Neuron (in vitro differentiated cells): ENCODE measurements around the gene GDF15.

Source experiments
- H2AFZ ChIP-seq: one replicate; pipeline ENCODE4 v1.6.1; 2013; ENCODE audit warnings: low read depth, mild to moderate bottlenecking, inconsistent platforms, low read length, moderate library complexity
- H3K27me3 ChIP-seq: one replicate; pipeline ENCODE4 v1.6.1; 2013; ENCODE audit warnings: low read length; ENCODE audit not compliant: insufficient read depth
- H3K36me3 ChIP-seq: one replicate; pipeline ENCODE4 v1.6.1; 2013; ENCODE audit warnings: low read length; ENCODE audit not compliant: insufficient read depth
- H3K4me1 ChIP-seq: one replicate; pipeline ENCODE4 v1.6.1; 2013; ENCODE audit warnings: low read length; ENCODE audit not compliant: insufficient read depth
- H3K4me3 ChIP-seq: 2 replicates; pipeline ENCODE4 v1.5.1; 2013; ENCODE audit warnings: mild to moderate bottlenecking, low read length, moderate library complexity
- H3K9me3 ChIP-seq: one replicate; pipeline ENCODE4 v1.6.1; 2013; ENCODE audit warnings: low read length

GDF15 gene

DNA sequence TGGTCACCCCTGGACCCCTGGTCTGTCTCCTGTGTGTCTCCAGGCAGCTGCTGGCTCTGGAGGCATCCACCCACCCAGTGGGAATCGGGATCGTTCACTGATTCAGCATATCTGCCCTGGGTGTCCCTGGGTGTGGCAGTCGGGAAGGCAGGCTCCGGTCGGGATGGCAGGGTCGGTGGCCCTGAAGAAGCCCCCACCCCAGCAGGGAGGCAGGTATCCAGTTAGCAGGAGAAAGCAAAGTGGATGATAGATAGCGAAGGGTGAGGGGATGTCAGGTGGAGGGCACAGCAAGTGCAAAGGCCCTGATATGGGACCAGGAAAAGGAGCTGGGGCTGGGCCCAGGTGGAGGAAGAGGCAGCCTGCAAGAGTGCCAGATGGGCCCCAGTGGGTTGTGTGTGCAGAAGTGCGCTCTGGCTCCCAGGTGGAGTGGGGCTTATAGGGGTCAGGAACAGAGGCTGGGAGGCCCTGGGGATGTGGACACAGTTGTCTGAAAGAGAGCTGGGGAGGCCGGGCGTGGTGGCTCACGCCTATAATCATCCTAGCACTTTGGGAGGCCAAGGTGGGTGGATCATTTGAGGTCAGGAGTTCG, 35.5 kb downstream of the GDF15 start:
- Histone ChIP-seq H3K9me3 (no peaks in the 10 kb centered on the region), H3K4me3 (no peak overlapping the region), H3K36me3 (no peaks in the 10 kb centered on the region), H3K4me1 (peaks cover 48% of the 10 kb centered on the region), H3K27me3 (no peaks in the 10 kb centered on the region), H2AFZ (no peak overlapping the region)

DNA sequence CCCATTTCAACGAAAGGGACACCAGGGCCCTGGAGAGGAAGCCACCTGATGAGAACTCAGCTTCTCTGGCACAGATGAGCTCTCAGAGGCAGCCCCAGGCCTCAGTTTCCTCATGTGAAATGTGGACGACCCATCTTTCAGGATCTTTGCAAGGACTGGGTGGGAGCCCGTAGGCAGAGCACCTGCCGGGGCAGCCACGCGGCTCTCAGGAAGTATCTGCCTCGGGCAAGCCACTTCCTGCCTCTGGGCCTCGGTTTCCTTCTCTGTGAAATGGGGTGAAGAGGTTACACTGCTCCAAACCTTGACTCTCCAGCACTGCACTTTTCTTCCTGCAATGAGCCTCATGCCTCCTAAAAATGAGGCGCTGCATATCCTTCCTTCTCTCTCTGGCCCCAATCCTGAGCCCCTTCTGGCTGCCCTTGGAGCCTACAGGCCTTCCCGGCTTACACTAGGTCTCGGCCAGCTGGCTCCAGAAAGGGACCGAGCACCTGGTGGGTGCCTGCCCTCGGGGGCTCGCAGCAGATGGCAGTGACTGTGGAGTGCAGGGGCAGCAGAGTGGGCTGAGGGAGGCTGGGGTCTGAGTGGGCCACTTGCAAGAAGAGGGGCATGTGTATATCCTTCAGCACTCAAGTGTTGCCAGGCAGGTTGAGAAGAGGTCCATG, 36.7 kb downstream of the GDF15 start:
- Histone ChIP-seq H3K36me3 (no peaks in the 10 kb centered on the region), H3K4me1 (peaks cover 43% of the 10 kb centered on the region), H3K4me3 (no peak overlapping the region), H3K9me3 (no peaks in the 10 kb centered on the region), H2AFZ (no peak overlapping the region), H3K27me3 (no peaks in the 10 kb centered on the region)

DNA sequence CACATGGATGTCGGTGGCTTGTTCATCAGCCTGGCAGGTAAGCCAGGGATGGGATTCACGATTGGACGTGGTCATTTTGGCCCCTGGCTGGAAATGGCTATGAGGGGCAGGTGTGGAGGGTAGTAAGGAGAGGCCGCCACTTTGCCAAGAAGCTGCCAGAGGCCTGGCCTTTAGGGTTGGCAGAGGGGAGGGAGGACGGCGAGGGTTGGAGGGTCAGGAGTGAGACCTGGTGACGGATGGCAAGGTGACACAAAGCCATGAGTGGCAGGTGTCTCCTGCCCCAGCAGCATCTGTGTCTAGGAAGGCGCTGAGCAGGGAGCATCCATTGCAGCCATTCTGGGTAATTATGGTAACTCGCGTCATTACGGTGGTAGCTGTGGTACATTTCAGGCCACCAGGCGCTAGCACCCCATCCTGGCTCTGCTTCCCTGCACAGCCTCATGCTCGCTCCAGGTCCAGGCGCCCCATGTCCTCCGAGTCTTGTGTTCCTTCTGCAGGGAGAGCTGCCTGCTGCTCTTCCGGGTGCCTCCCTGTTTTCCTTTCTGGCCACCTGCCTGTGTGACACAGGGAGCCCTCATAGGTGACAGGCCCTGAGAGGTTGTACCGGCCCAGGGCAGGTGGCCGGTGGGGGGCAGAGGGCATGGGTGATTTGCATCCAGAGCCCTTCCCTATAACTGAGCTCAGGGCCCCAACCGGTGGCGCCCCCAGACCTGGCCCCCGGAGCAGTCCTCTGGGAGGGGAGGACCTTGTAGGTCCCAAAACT, 37.5 kb downstream of the GDF15 start:
- Histone ChIP-seq H3K4me1 (peaks cover 43% of the 10 kb centered on the region), H3K9me3 (no peaks in the 10 kb centered on the region), H3K4me3 (no peak overlapping the region)

DNA sequence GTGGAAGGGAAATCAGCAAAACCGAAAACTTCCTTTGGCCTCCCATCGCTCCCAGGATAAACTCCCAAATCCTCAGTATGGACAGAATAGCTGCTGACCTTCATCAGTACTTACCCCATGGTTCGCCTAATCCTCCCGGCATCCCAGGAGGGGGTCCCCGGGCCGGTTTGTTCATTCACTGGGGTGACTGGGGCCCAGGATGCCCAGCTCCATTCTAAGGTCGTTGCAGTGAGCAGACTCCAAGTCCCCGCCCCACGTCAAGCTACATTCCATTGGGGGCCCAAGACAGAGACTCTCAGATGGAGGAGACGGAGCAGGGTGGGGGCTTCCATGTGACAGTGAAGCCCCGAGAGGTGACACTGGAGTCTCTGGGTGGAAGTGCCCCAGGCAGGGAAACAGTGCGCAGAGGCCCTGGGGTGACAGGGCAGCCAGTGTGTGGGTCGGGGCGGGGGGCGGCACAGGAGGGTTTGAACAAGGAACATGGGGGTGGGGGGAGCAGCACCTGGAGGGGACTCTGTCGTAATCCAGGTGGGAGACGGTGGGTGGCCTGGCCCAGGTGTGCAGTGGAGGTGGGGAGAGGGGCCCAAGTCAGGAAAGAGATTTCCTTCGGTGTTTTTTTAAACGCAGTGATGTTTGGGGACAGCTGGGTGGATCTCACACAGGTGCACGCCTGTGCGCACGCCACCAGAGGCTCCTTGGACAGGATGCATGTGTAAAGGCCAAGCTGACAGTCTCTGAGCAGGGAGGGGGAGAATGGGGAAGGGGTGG, 38.3 kb downstream of the GDF15 start:
- Histone ChIP-seq H2AFZ (no peak overlapping the region), H3K27me3 (no peaks in the 10 kb centered on the region), H3K4me1 (peaks cover 41% of the 10 kb centered on the region), H3K9me3 (no peaks in the 10 kb centered on the region), H3K4me3 (no peak overlapping the region), H3K36me3 (no peaks in the 10 kb centered on the region)

More for the DNA sequence above, 37.5 kb downstream of the GDF15 start:
- Histone ChIP-seq H3K27me3 (no peaks in the 10 kb centered on the region), H3K36me3 (no peaks in the 10 kb centered on the region), H2AFZ (no peak overlapping the region)

DNA sequence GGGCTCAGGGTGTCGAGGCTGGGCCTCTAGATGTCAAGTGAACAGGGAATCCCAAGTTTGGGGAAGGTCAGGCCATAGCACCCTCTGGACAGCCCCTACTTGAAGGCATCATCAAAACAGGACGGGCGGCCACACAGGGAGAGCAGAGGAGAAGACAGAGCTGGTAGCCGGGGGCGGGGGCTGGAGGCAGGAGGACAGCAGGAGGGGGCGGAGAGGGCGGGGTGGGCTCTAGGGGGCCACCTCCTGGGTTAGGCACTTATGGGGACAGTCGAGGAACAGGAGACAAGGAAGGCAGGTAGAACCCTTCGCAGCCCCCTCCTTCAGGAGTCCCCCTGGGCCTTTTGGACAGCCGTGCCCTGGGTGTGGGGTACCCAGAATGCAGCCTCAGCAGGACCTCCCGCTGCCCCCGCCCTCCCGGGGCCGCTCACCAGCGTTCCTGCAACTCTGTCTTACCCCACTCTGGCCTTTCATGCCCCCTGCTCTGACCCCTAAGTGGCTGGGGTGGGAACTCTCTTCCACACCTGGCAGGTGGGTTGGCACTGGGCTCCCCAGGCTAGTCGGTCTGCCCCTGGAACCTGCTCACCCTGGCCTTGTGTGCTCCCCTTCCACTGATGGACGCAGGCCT, 39.0 kb downstream of the GDF15 start:
- no peak overlapping the region for H3K4me3 ChIP-seq
- no peak overlapping the region for H2AFZ ChIP-seq
- H3K9me3 ChIP-seq, result no peaks in the 10 kb centered on the region
- H3K4me1 ChIP-seq, result peaks cover 48% of the 10 kb centered on the region
- H3K27me3 ChIP-seq, result no peaks in the 10 kb centered on the region
- H3K36me3 ChIP-seq, result no peaks in the 10 kb centered on the region

DNA sequence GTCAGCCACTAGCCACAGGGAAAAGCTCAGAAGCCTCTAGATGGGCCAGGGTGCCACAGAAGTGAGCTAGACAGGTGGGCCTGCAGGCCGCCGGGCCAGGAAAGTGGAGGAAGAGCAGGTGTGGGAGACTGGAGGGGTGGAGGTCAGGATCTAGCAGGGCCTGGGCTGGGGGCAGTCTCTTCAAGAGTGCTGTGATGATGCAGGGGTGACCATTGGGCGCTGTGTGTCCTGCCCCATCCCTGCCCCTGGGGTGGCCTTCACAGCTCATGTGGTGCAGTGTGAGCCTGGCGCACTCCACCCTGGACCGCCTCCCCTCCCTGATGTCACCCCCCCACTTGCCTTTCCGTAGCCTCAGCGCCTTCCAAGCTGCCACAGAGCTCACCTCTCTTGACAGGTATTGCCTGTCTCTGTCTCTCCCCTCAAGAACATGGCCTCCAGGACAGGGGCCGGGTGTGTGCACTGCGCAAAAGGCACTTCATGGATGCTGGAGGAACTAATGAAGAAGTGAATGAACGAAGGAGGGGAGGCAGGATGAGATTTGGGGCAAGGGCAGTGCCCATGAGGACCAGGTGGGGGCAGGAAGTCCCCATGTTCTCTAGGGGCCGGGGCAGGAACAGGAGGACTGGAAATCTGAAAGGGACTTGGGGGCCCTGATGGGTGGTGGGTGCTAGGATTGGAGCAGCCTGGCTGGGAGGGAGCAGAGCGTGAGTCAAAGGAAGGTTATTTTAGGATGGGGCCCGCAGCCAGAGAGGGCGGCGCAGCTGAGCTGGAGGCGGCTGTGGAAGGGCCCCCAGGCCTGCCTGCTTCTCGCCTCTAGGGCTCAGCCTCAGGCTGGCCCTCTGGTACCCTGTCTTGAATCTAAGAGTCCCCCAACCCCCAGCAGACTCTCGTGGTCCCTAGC, 39.8 kb downstream of the GDF15 start:
- no peak overlapping the region for H3K4me3 ChIP-seq
- H3K36me3 ChIP-seq, result no peaks in the 10 kb centered on the region
- no peak overlapping the region for H2AFZ ChIP-seq
- no peaks in the 10 kb centered on the region for H3K9me3 ChIP-seq
- H3K27me3 ChIP-seq, result no peaks in the 10 kb centered on the region
- peaks cover 49% of the 10 kb centered on the region for H3K4me1 ChIP-seq

DNA sequence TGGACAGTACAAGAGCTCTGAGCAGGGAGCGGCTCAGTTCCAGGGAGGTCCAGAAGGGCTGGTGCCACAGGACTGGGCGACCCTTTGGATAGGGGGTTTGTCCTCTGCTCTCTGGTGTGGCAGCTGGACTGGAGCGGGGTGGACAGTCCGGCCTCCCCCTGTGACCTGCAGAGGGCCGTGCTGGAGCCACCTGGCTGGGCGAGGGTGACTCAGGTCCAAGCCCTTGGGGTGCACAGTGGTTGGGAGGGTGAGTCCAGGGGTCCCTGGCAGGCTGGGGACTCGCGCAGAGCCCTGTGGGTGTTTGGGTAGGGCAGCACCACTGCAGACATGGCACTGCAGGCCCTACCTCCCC, 40.4 kb downstream of the GDF15 start:
- no peaks in the 10 kb centered on the region for H3K9me3 ChIP-seq
- H3K4me1 ChIP-seq, result peaks cover 50% of the 10 kb centered on the region
- H3K36me3 ChIP-seq, result no peaks in the 10 kb centered on the region
- no peaks in the 10 kb centered on the region for H3K27me3 ChIP-seq
- no peak overlapping the region for H3K4me3 ChIP-seq
- no peak overlapping the region for H2AFZ ChIP-seq

DNA sequence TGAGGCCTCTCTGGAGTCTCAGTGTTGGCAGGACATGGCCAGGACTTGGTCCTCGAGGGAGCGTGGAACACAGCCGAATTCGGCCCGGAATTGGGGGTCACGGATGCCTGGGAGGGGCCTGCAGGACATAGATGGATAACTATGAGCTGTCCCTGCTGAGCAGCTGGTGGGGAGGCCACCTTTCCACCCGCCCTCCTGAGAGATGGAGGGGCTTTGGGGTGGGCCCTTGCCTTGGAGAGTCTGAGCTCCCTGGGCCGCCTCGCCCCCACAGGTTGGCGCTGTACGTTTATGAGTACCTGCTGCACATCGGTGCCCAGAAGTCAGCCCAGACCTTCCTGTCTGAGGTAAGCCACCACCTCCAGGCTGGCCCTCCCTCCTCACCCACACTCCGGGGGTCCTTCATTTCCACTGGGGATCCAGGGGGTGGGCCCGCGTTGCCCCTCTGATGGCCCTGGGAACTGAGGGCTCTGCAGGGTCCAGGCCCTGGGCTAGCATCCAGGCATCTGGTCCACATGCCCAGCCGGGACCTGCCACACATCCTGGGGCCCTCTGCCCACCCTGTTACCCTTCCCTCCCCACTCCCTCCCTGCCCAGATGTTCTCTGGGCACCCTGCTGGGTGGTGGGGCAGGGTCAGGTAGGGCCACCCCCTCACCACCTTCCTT, 41.3 kb downstream of the GDF15 start:
- Histone ChIP-seq H3K36me3 (no peaks in the 10 kb centered on the region), H3K4me3 (no peak overlapping the region), H3K27me3 (no peaks in the 10 kb centered on the region), H2AFZ (no peak overlapping the region), H3K4me1 (peaks cover 50% of the 10 kb centered on the region), H3K9me3 (no peaks in the 10 kb centered on the region)

DNA sequence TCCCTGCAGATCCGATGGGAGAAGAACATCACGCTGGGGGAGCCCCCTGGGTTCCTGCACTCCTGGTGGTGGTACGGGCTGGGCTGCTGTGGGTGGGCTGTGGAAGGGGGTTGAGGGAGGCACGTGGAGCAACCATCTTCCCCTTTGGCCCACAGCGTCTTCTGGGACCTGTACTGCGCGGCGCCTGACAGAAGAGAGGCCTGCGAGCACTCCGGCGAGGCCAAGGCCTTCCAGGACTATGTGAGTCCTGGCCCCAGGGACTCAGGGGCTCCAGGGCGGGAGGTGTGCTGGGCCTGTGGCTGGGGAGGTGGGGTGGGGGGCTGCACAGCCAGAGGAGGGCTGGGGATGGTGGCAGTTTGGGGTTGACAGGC, 41.8 kb downstream of the GDF15 start:
- Histone ChIP-seq H3K4me1 (peaks cover 50% of the 10 kb centered on the region), H3K27me3 (no peaks in the 10 kb centered on the region), H3K9me3 (no peaks in the 10 kb centered on the region), H3K36me3 (no peaks in the 10 kb centered on the region), H2AFZ (no peak overlapping the region), H3K4me3 (no peak overlapping the region)

DNA sequence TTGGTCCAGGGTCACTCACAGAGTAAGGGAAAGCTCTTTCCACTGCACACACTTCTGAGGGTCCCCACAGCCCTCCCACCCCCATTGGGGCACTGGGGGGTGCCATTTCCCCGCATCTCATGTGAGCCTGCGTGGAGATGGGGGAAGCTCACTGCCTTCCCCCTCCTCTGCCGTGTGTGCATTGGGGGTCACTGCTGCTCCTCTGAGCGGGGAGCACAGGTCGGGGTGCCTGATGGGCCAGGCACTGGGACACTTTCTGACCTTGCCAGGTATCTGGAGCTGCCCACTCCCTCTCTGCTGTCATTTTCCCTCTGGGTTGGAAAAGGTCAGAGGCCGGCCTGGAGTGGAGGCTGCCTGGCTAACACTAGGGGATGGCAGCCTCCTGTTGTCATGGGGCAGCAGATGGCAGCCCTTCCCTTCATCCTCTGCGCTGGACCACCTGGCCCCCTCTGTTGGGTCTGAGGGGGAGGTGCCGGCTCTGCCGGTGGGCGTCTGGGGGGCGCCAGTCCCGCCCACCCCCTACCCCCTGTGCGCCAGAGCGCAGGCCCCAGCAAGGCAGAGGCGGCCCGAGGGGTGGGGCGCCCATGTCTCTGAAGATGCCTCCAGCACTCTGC, 42.3 kb downstream of the GDF15 start:
- Histone ChIP-seq H3K4me3 (peak overlapping the region; percentile 30), H2AFZ (no peak overlapping the region), H3K9me3 (peaks cover 2% of the 10 kb centered on the region), H3K36me3 (no peaks in the 10 kb centered on the region), H3K27me3 (no peaks in the 10 kb centered on the region), H3K4me1 (peaks cover 50% of the 10 kb centered on the region)

DNA sequence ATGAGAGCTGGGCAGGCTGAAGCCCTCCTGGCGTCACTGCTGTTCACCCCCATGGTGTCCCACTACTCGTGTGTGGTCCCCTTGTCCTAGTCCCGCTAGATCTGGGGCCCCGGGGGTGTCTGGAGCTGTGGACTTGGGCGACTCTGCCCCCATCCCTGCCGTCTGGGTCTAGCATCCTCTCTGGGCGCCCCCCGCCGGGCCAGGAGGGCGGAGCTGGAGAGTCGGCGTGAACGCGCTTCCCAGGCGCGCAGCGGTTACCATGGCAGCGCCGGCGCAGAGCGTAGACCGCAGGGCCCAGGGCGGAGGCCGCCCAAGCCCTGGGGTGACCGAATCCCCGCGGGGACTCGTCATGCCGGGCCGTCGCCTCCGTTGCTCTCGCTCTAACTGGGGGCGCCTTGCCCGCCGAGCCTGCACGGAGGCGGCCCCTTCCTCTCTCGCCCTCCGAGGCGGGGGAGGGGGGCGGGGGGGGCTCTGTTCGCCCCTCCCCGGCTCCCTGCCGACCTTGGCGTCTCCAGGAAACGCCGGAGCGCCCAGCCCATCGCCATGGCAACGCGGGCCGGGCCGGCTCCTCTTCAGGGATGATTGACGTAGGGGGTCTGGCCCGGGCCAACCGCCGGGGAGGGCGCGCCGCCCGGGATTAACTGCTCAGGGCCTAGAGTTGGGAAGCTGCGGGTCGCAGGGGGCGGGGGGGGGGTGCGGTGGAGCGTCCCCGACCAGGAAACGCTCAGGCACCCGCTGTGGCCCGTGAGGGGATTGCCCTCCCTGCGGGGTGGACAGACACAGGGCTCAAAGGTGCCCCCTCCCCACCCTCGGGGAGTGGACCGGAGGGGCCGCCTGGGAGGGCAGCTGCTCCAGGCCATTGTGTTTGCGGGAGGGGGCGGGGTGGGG, 43.1 kb downstream of the GDF15 start:
- no peaks in the 10 kb centered on the region for H3K27me3 ChIP-seq
- no peak overlapping the region for H2AFZ ChIP-seq
- peak overlapping the region; percentile 30 for H3K4me3 ChIP-seq
- no peaks in the 10 kb centered on the region for H3K36me3 ChIP-seq
- H3K9me3 ChIP-seq, result peaks cover 2% of the 10 kb centered on the region
- peaks cover 43% of the 10 kb centered on the region for H3K4me1 ChIP-seq
